ENCODE data around the gene CCDC93.

Gene CCDC93

GRCh38 chr2:118059919-118060478, 46.1 kb upstream of the CCDC93 start:
- H3K9me3 ChIP-seq (ENCODE audit: control insufficient read depth, low read length): no peaks in the 10 kb centered on the region
- peak; percentile 92 for DNase-seq

GRCh38 chr2:118058951-118059350, 45.1 kb upstream of the CCDC93 start:
- H2BK15ac ChIP-seq (ENCODE audit: low read depth, poor library complexity, severe bottlenecking): no peak overlapping the region
- no peaks in the 10 kb centered on the region for H3K36me3 ChIP-seq (ENCODE audit: control insufficient read depth in 1 of 2, insufficient read depth in 2 of 2, low read depth in 1 of 2, low read length in 2 of 2)
- H3K27ac ChIP-seq (ENCODE audit: low read length, poor library complexity, severe bottlenecking): no peak overlapping the region
- no peak overlapping the region for H2AFZ ChIP-seq (ENCODE audit: low read depth, low read length)
- no peak overlapping the region for H2BK120ac ChIP-seq (ENCODE audit: low read depth, low read length)
- no peaks in the 10 kb centered on the region for H3K79me1 ChIP-seq (replicated peaks; ENCODE audit: low read length, poor library complexity, severe bottlenecking)
- peak overlapping the region in 1 of 2 experiments; percentile 72 for H3K4ac ChIP-seq (ENCODE audit: low read depth in 1 of 2, low read length in 2 of 2)
- no peak overlapping the region for H4K91ac ChIP-seq (ENCODE audit: low read length)
- 97% methylated on average over 2 of the region's 3 CpGs for WGBS
- H3K4me2 ChIP-seq (ENCODE audit: low read length, poor library complexity, severe bottlenecking): no peak overlapping the region
- H3K9ac ChIP-seq (ENCODE audit: low read length): peak overlapping the region; percentile 75
- H2AK5ac ChIP-seq (ENCODE audit: low read length, severe bottlenecking): no peak overlapping the region
- peak overlapping the region in 1 of 2 experiments; percentile 29 for H3K4me3 ChIP-seq (ENCODE audit: insufficient read depth in 1 of 2, low read depth in 1 of 2, low read length in 2 of 2)
- H3K9me3 ChIP-seq (ENCODE audit: control insufficient read depth, low read length): no peaks in the 10 kb centered on the region
- peaks cover 3 to 7% of the 10 kb centered on the region in 2 experiments for H3K27me3 ChIP-seq (ENCODE audit: control insufficient read depth in 1 of 2, insufficient read depth in 1 of 2, low read length in 2 of 2)
- DNase-seq: no peak
- no peaks in the 10 kb centered on the region for H3K4me1 ChIP-seq (ENCODE audit: control insufficient read depth, insufficient read depth, low read depth, low read length)
- H2BK12ac ChIP-seq (ENCODE audit: low read length in 2 of 2): peak overlapping the region in 1 of 2 experiments; percentile 76
- H3K14ac ChIP-seq (ENCODE audit: low read length in 2 of 2): no peak overlapping the region
- peak overlapping the region; percentile 4 to 22 for H3K18ac ChIP-seq (ENCODE audit: low read depth in 1 of 2, low read length in 2 of 2)
- peak overlapping the region; percentile 31 for H4K8ac ChIP-seq (ENCODE audit: low read length)
- no peak overlapping the region for H3K23ac ChIP-seq (ENCODE audit: low read length in 2 of 2)
- H2BK5ac ChIP-seq (ENCODE audit: low read depth, low read length, poor library complexity, severe bottlenecking): no peak overlapping the region

More at GRCh38 chr2:118059919-118060478, 46.1 kb upstream of the CCDC93 start:
- Histone ChIP-seq H3K4me2 (ENCODE audit: low read length, poor library complexity, severe bottlenecking) (no peak overlapping the region), H3K27me3 (ENCODE audit: control insufficient read depth in 1 of 2, insufficient read depth in 1 of 2, low read length in 2 of 2) (peaks cover 3 to 7% of the 10 kb centered on the region in 2 experiments), H3K4me1 (ENCODE audit: control insufficient read depth, insufficient read depth, low read depth, low read length) (no peaks in the 10 kb centered on the region), H3K14ac (ENCODE audit: low read length in 2 of 2) (no peak overlapping the region), H4K91ac (ENCODE audit: low read length) (no peak overlapping the region), H2BK12ac (ENCODE audit: low read length in 2 of 2) (no peak overlapping the region), H3K4me3 (ENCODE audit: insufficient read depth in 1 of 2, low read depth in 1 of 2, low read length in 2 of 2) (no peak overlapping the region), H2BK15ac (ENCODE audit: low read depth, poor library complexity, severe bottlenecking) (no peak overlapping the region), H2BK120ac (ENCODE audit: low read depth, low read length) (no peak overlapping the region), H2AK5ac (ENCODE audit: low read length, severe bottlenecking) (no peak overlapping the region), H2AFZ (ENCODE audit: low read depth, low read length) (no peak overlapping the region), H3K4ac (ENCODE audit: low read depth in 1 of 2, low read length in 2 of 2) (no peak overlapping the region), H3K9ac (ENCODE audit: low read length) (peak overlapping the region; percentile 82), H3K23ac (ENCODE audit: low read length in 2 of 2) (no peak overlapping the region), H3K18ac (ENCODE audit: low read depth in 1 of 2, low read length in 2 of 2) (peak overlapping the region in 1 of 2 experiments; percentile 23), H3K79me1 (replicated peaks; ENCODE audit: low read length, poor library complexity, severe bottlenecking) (no peaks in the 10 kb centered on the region), H3K36me3 (ENCODE audit: control insufficient read depth in 1 of 2, insufficient read depth in 2 of 2, low read depth in 1 of 2, low read length in 2 of 2) (no peaks in the 10 kb centered on the region), H2BK5ac (ENCODE audit: low read depth, low read length, poor library complexity, severe bottlenecking) (no peak overlapping the region), H4K8ac (ENCODE audit: low read length) (no peak overlapping the region), H3K27ac (ENCODE audit: low read length, poor library complexity, severe bottlenecking) (no peak overlapping the region)
- 25% methylated on average over 3 of the region's 4 CpGs for WGBS

- Histone ChIP-seq H2AFZ (ENCODE audit: low read depth, low read length) (no peak overlapping the region), H4K8ac (ENCODE audit: low read length) (no peak overlapping the region), H2BK120ac (ENCODE audit: low read depth, low read length) (no peak overlapping the region), H3K4me3 (ENCODE audit: insufficient read depth in 1 of 2, low read depth in 1 of 2, low read length in 2 of 2) (no peak overlapping the region), H3K4ac (ENCODE audit: low read depth in 1 of 2, low read length in 2 of 2) (no peak overlapping the region), H3K14ac (ENCODE audit: low read length in 2 of 2) (no peak overlapping the region), H3K27me3 (ENCODE audit: control insufficient read depth in 1 of 2, insufficient read depth in 1 of 2, low read length in 2 of 2) (peaks cover 3 to 8% of the 10 kb centered on the region in 2 experiments), H3K4me2 (ENCODE audit: low read length, poor library complexity, severe bottlenecking) (no peak overlapping the region), H3K18ac (ENCODE audit: low read depth in 1 of 2, low read length in 2 of 2) (no peak overlapping the region), H3K4me1 (ENCODE audit: control insufficient read depth, insufficient read depth, low read depth, low read length) (no peaks in the 10 kb centered on the region), H3K36me3 (ENCODE audit: control insufficient read depth in 1 of 2, insufficient read depth in 2 of 2, low read depth in 1 of 2, low read length in 2 of 2) (no peaks in the 10 kb centered on the region), H2AK5ac (ENCODE audit: low read length, severe bottlenecking) (no peak overlapping the region), H2BK12ac (ENCODE audit: low read length in 2 of 2) (no peak overlapping the region), H3K9me3 (ENCODE audit: control insufficient read depth, low read length) (no peaks in the 10 kb centered on the region), H2BK15ac (ENCODE audit: low read depth, poor library complexity, severe bottlenecking) (no peak overlapping the region), H2BK5ac (ENCODE audit: low read depth, low read length, poor library complexity, severe bottlenecking) (no peak overlapping the region), H3K79me1 (replicated peaks; ENCODE audit: low read length, poor library complexity, severe bottlenecking) (no peaks in the 10 kb centered on the region), H3K9ac (ENCODE audit: low read length) (no peak overlapping the region), H4K91ac (ENCODE audit: low read length) (no peak overlapping the region), H3K23ac (ENCODE audit: low read length in 2 of 2) (no peak overlapping the region), H3K27ac (ENCODE audit: low read length, poor library complexity, severe bottlenecking) (no peak overlapping the region)
- no peak for DNase-seq
- 98% methylated on average over 3 of the region's 3 CpGs for WGBS
Observed at GRCh38 chr2:118056801-118057200, 42.9 kb upstream of the CCDC93 start.

- Histone ChIP-seq H2BK5ac (ENCODE audit: low read depth, low read length, poor library complexity, severe bottlenecking) (no peak overlapping the region), H3K4me3 (ENCODE audit: insufficient read depth in 1 of 2, low read depth in 1 of 2, low read length in 2 of 2) (no peak overlapping the region), H2BK15ac (ENCODE audit: low read depth, poor library complexity, severe bottlenecking) (no peak overlapping the region), H3K14ac (ENCODE audit: low read length in 2 of 2) (no peak overlapping the region), H4K91ac (ENCODE audit: low read length) (no peak overlapping the region), H3K4ac (ENCODE audit: low read depth in 1 of 2, low read length in 2 of 2) (no peak overlapping the region), H2BK12ac (ENCODE audit: low read length in 2 of 2) (no peak overlapping the region), H3K27me3 (ENCODE audit: control insufficient read depth in 1 of 2, insufficient read depth in 1 of 2, low read length in 2 of 2) (peaks cover 3 to 11% of the 10 kb centered on the region in 2 experiments), H2BK120ac (ENCODE audit: low read depth, low read length) (no peak overlapping the region), H3K4me2 (ENCODE audit: low read length, poor library complexity, severe bottlenecking) (no peak overlapping the region), H3K36me3 (ENCODE audit: control insufficient read depth in 1 of 2, insufficient read depth in 2 of 2, low read depth in 1 of 2, low read length in 2 of 2) (no peaks in the 10 kb centered on the region), H3K23ac (ENCODE audit: low read length in 2 of 2) (no peak overlapping the region), H3K9me3 (ENCODE audit: control insufficient read depth, low read length) (no peaks in the 10 kb centered on the region), H3K27ac (ENCODE audit: low read length, poor library complexity, severe bottlenecking) (no peak overlapping the region), H2AFZ (ENCODE audit: low read depth, low read length) (no peak overlapping the region), H4K8ac (ENCODE audit: low read length) (no peak overlapping the region), H2AK5ac (ENCODE audit: low read length, severe bottlenecking) (no peak overlapping the region), H3K9ac (ENCODE audit: low read length) (no peak overlapping the region), H3K18ac (ENCODE audit: low read depth in 1 of 2, low read length in 2 of 2) (no peak overlapping the region), H3K4me1 (ENCODE audit: control insufficient read depth, insufficient read depth, low read depth, low read length) (no peaks in the 10 kb centered on the region), H3K79me1 (replicated peaks; ENCODE audit: low read length, poor library complexity, severe bottlenecking) (no peaks in the 10 kb centered on the region)
- 53% methylated on average over 3 of the region's 3 CpGs for WGBS
- DNase-seq: no peak
Observed at GRCh38 chr2:118056165-118056534, 42.3 kb upstream of the CCDC93 start.

Data from mesenchymal stem cell (in vitro differentiated cells and primary cell).